Astrocyte (in vitro differentiated cells and primary cell): ENCODE measurements around the gene CERS6.

Experiments used
- EZH2 ChIP-seq: IDR thresholded peaks from 2 replicates; pipeline ENCODE4 v1.6.1; 2012; ENCODE audit warnings: mild to moderate bottlenecking, low read length, inconsistent platforms; ENCODE audit not compliant: insufficient read depth
- TF ChIP-seq, protein P1 (sequence below): IDR thresholded peaks from 2 replicates; pipeline ENCODE4 v1.5.1; 2011; ENCODE audit warnings: low read depth, mild to moderate bottlenecking, inconsistent platforms, low read length, moderate library complexity; ENCODE audit not compliant: insufficient read depth

DNA sequence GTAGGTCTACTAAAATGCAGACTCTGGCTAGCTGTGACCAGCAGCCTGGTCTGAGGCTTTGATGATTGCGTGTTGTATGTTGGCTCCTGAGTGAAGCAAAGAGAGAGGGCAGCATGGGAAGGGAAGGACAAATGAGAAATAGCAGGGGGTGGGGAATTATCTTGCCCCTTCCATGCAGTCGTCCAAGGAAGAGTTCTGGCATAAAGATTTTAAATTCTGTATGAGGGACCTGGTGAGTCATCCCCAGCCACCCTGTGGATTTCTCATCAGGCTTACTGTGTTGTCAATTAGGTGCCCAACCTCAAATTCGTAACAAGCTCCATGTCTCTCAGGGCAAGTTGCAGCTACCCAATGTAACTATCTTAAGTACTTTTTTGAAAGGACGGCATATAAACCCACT, 274.3 kb downstream of the CERS6 start:
- TF ChIP-seq, protein P1, sequence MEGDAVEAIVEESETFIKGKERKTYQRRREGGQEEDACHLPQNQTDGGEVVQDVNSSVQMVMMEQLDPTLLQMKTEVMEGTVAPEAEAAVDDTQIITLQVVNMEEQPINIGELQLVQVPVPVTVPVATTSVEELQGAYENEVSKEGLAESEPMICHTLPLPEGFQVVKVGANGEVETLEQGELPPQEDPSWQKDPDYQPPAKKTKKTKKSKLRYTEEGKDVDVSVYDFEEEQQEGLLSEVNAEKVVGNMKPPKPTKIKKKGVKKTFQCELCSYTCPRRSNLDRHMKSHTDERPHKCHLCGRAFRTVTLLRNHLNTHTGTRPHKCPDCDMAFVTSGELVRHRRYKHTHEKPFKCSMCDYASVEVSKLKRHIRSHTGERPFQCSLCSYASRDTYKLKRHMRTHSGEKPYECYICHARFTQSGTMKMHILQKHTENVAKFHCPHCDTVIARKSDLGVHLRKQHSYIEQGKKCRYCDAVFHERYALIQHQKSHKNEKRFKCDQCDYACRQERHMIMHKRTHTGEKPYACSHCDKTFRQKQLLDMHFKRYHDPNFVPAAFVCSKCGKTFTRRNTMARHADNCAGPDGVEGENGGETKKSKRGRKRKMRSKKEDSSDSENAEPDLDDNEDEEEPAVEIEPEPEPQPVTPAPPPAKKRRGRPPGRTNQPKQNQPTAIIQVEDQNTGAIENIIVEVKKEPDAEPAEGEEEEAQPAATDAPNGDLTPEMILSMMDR: no peak
- TF ChIP-seq EZH2: no peak
